GM19324 (cell line): Measurements from ENCODE around the gene SSPN.

Experiments
- ATAC-seq: cut with Tn5 transposase; IDR thresholded peaks from one replicate; pipeline ENCODE4 v1.9.1; 2021; ENCODE audit warnings: mild to moderate bottlenecking, moderate library complexity; ENCODE audit not compliant: unreplicated experiment, low FRiP score

The SSPN gene

DNA sequence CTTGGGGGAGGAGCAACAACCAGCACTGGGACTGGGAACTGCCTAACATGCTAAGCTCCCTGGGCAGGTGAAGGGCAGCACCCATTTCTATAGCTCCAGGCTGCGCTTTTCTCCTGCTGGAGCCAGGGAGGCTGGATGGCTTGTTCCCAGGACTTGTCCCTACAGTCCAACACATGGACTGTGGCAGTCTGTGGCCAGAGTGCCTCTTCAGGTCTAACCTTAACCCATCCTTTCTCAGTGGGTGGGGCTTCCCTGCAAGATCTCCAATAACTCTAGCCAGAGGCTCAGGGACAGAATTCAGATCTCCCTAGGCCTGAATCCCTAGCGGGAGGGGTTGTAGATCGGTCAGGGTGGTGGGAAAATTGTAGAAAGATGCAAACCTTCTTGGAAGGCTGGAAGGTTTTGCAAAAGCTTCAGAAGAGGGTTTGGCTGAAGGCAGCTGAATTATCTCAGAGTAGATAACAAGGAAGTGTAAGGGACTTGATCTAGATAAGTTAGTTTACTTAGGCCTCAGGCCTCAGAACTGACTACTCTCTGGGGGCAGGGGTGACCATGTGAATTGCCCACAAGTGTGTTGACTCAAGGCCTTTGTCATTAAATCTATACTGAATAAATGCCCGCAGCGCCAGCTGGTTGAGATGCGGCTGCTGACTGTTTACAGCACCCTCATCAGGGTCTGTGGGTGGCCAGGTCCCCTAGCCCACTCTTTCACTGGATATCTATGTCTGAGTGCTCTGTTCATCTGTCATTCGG is 60.7 kb downstream of the SSPN start:
- no peak for ATAC-seq

DNA sequence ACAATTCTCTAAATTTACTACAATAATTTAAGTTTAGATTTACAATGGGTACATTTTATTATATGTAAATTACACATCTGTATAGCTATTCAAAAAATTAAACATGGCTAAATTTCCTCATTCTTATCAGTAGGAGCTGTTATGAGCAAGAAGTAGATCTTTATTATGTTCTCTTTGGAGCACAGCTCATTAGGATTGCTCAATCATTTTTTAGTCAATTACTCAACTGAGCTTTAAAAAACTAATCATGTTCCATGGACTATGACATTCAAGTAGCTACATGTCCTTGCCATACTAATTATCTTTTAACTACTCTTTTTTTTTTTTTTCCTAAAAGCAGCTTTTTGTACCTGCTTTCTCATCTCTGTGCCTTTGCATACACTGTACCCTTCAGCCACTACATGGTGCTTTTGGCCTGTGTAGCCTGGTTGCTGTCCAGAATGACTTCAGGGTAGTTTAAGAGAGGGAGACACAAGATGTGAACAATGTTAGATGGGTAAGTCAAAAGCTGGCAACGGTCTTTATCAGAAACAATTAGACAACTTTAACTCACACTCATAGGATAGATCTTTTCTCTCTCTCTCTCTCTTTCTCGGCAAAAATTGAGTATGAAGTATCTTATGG is 69.0 kb downstream of the SSPN start:
- no peak for ATAC-seq

DNA sequence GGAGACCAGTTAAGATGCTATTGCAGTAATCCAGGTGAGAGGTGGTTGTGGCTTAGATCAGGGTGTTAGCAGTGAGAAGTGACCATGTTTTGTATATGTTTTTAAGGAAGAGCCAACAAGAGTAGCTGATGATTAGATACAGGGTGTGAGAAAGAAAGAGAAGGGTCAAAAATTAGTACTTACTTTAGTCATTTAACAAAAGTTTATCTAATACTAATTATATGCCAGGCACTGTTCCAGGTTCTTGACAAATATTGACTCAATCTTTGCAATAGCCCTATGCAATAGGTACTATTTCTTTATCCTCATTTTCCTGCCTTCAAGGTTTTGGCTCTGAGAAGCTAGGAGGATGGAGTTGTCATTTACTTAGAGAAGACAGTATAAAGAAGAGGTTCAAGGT is 70.2 kb downstream of the SSPN start:
- ATAC-seq = no peak

DNA sequence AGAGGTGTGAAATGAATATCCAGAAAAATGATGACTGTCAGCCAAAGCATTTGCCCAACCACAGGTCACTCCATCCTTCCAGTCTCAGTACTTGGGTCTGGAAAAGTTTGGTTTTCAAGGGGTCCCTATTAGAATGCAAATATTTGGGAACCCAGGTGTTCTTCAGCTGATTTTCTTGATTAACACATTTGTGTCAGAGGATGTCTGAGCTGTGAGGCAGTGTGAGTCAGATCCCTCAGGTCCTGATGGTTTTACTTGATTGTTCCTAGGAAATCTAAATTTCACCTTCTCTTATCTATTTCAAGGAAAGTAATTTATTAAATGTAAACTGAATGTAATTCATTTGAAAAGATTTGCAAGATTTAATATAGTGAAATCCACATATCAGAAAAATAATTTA is 71.5 kb downstream of the SSPN start:
- no peak for ATAC-seq

DNA sequence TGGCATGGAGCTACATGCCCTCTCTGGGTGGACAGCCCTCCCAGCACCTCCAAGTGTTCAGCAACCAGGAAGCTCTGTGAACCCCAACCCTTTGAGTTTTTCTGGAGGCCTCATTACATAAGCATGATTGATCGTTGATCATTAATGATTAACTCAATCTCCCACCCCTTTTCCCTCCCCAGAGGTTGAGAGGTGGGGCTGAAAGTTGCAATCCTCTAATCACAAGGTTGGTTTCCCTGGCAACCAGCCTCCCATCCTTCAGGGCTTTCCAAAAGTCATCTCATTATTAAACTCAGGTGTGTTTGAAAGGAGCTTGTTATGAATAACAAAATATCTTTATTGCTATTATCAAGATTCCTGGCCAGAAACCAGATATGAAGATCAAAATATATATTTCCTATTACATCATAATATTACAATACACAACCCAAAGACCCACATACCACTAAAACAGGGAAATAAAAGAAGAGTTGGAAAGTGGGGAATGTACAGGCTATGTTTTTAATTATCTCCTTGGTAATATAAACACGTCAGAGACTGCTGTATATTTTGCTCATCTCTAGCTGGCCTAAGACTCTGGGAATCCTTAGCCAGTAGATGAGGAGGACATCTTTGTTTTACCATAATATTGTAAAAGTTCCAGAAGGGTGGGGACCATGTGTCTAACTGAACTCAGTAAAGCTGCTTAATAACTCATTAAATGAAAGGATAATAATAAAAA is 73.6 kb downstream of the SSPN start:
- no peak for ATAC-seq

DNA sequence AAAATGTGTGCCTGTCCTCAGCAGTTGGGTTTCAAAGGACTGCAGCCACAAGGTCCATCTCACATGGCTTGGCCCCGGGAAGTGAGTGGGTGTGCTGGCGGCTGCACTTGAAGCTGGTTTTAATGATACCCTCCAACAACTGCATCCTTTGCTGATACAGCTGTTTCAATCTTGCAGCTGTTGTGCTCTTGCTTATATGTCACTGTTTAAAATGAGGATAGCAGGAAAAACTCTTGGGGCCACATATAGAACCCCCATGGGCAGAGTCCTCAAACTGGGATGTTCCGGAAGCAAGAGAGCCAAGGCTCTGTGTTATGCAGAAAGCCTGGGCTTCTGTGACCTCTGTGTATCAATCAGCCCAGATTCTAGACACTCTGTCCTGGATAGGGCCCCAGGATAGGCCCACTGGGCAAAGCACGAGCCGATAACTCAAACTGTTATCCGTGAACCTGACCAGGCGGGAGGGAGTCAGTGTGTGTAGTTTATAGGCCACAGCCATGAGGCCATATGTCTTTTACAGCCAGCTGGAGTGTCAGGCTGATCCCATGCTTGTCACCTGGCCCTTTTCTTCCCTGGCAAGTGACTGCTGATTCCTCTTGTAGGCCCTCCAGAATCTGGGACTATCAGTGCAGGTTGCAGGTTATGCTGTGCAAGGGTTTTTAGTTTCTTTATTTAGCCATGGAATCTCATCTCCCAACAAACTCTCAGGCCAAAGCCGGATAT is 74.3 kb downstream of the SSPN start:
- no peak for ATAC-seq

DNA sequence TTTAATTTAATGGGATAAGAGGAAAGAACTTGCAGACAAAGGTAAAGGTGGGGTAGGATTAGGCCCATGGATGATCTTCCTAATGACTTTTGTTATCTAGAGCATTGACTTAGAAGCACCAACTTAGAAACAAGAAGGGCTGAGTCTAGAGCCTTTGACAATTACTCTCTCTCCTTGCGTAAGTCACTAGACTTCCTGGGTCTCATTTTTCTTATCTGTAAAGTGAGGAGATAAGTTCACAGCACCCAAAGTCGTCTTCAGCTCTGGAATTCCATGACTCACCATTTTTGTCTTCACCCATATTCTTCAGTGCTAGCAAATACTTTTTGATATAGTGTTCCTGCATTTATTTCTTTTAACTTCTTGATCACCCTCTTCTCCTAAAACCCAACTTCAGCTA is 75.7 kb downstream of the SSPN start:
- ATAC-seq = no peak

DNA sequence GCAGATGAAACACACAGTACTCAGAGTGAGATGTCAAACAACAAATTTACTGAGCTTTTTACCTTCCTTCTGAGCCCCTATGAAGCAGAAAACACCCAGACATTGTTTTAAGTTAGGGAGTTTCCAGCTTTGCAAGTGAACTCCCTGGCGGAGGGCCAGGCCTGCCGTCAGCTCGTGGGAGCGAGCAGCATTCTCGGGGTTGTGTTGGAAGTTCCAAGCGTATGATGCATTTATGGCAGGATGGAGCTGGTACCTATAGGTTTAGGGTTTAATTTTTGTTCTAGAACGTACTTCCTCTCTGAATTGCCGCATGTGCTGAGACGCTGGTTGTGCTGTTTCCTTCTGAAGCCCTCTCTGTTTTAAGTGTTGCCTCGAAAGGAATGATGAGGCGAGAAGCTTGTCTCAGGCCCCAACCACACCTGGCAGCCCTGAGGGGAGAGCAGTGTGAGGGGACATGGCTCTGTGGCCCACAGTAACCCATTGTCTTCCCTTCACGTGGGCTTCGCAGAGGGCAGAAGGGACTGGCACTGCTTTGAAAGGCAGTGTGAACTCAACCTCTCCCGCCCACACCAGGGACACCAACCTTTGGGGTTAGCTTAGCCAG is 76.6 kb downstream of the SSPN start:
- no peak for ATAC-seq

DNA sequence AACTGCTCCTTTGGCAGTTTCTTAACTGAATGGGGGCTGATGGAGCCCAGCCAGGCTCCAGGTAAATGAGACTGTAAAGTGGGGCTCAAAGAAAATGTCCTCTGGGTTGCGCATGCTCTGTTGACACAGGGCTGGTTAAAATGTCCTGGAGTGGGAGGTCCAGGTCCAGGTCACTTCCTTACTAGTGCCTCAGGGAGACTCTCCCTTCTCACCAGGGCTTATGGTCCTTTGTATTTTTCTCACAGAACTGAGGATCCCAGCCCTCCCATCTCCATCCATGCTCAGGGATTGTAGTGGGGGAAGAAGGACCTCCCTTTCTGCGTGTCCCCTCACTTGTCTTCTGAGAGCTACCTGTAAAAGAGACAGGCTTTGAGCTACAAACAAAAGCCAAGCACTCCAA is 77.5 kb downstream of the SSPN start:
- ATAC-seq = no peak

DNA sequence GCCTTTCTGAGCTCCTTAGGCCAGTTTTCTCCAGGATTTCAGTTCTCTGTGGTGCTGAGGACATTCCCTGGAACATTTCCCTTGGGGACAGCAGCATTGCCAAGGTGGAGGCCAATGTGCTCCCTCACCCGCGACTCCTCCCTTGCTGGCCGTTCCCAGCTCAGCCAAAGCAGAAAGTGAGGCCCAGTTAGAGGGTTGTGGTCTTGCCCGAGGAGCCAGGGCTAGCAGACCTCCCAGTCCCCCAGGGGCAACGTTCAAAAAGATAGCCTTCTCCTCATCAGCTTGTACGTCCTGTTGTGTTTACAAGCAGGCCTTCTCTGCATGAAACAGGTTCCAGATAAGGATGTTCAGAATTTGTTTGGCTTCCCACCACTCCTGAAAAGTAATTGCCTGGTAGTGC is 78.4 kb downstream of the SSPN start:
- ATAC-seq = no peak

DNA sequence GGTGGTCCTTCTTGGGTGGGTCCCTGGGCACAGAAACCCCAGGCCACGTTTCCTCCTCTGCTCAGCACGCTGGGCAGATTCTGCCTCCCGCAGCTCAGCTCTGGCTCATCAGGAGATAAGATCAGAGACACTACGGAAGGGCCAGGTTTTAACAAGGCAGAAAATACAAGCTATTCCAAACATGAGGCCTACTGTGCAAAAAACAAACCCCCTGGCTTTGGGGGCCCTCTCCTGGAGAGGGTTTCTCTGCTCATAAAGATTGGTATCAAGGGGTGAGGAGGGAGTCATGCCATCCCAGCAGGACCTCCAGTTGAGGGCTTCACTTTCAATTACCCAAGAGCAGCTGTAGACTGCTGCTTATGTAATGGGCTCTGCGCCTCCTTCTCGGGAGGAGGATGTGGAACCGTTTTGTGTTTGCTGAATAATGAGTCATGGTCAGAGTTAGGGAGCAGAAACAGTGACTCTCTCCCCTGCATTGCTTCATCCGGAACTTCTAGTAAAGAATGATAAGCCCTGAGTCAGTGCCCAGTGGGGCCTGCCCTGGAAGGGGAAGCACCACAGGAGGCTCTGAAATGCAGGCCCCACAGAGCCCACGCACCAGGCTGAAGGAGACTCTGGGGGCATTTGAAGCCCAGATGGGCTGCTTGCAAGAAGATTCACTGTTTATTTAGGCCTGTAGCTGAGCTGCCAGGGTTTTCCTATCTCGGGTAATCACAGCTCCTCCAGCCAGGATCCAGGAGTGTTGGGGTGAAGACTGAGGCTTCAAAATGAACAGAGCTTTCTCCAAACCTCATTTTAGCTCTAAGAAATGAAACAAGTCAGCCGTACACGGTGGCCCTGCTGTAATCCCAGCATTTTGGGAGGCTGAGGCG is 79.3 kb downstream of the SSPN start:
- peak; percentile 89 for ATAC-seq

DNA sequence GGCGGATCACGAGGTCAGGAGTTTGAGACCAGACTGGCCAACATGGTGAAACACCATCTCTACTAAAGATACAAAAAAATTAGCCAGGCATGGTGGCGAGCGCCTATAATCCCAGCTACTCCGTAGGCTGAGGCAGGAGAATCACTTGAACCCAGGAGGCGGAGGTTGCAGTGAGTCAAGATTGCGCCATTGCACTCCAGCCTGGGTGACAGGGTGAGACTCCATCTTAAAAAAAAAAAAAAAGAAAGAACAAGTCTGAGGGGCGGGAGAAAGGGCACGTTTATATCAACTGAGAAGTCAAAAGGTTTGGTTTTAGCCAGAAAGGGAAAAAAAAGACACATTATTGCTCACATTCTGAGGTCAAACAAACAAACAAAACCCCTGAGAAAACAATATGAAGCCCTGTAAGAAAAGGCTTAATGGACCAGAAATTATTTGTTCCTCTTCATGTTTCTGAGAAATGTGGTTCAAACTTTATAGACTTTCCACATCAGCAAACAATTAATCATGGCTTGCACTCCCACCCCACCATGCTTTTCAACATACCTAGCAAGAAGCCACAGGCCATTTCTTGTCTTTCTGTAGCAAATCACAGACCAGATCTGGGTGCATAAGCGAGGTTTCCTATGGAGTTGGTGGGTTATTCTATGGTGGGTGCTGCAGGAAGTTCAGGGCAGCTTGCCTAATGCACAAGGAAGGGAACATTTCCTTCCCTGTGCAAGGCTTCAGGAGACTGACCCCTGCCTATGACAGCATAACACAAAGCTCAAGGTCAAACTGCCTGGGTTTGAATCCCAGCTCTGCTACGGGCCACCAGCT is 80.1 kb downstream of the SSPN start:
- no peak for ATAC-seq

DNA sequence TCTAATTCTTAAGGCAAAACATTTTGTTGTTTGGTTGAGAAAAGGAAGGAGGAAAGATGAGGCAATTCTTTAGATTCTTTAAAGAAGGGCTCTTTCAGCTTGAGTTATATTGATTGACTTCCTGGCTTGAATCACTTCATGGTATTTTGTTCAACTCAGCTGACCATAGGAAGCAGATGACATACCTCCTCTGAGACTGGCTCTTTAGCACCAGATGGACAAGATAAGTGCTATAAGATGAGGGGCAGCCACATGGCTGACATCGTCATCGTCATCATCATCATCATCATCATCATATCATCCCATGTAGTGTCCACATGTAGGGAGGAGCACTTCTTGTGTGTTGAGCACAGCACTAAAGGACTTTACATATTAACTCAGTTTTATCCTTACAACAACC is 81.3 kb downstream of the SSPN start:
- no peak for ATAC-seq

DNA sequence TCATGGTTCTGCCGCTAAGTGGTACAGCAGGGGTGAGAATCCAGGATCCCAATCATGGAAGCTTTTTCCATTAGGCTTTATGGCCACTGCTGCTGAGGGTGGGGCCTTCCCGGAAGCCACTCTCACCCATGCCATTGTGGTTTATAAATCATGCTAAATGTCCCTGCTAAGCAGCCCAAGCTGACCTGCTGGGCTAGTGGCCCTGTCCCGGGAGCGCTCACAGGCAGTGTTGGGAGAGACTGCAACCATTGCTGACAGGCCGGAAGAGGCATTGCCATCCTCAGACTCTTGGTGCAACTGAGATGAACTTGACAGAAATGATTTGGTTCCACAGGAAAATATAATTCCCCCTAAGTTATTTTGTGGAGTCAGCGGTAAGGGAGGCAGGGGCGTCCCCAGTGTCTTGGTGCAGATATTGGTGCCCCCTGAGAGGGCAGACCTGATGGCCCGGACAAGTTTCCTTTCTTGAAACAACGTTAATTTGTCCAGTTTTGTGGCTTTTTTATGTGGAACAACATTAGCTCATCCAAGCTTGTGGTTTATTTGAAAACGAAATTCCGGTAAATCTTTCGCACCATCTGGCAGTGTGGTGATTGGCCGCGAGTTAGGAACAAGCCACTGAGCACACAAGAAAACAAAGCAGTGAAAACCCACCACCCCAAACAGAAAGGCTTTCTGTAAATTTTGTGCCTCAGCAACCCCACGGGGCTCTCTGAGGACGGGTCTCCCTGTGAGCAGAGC is 82.3 kb downstream of the SSPN start:
- ATAC-seq = no peak

DNA sequence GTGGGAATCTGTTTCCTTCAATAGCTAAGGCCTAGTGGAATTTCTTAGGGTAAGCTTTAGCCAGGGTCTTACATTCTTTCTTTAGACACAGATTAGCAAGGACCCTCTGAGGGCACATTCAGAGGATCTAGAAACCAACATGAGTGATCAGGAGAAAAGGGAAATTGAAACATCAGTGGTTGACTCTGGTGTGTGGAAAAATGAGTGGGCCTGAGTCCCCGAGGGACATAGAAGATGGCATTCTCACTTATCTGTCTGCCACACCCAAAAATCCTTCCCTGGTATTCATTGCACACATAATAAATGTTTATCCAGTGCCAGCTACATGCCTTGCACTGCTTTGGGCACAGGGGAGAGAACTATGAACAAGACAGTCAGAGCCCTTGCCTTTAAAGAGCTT is 82.9 kb downstream of the SSPN start:
- ATAC-seq = no peak

DNA sequence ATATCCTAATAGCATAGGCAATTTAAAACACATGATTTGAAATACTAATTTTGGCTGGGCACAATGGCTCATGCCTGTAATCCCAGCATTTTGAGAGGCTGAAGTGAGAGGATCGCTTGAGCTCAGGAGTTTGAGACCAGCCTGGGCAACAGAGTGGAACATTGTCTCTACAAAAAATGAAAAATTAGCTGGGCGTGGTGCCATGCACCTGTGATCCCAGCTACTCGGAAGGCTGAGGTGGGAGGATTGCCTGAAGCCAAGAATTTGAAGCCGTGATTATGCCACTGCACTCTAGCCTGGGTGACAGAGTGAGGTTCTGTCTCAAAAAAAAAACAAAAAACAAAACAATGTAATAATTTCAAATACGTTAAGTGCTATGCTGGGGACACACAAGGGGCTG is 83.3 kb downstream of the SSPN start:
- no peak for ATAC-seq

DNA sequence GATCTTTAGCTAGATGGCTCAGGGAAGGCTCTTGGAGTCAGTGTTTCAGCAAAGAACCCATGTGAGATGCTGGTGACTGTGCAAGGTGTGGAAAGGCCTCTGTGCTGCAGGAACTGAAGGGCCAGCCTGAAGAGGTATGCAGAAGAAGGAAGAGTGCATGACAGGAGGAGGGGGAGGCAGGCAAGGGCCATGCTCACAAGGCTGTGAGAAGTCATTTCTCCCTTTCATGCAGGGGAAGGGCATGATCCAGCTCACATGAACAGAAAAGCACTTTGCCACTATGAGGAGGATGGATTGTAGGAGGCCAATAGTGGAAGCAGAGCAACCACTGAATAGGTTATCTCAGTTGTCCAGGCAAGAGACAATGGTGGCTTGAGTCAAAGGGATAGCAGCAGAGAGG is 83.7 kb downstream of the SSPN start:
- no peak for ATAC-seq

DNA sequence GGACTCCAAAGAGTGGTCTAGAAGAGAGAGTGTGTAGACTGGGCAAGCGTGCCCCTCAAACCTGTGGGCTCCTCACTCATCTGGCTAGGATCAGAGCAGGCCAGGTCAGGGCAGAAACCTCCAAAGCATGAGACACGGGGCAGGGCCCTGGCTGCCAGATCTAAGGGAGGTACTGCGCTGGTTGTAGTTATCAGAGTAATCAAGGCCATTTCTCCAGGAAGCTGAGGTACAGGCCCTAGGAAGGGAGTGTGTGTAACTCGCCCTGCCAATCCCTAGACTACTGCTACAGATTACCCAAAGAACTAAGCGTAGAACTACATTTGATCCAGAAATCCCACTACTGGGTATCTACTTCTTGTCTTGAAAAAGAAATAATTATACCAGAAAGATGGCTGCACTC is 84.5 kb downstream of the SSPN start:
- ATAC-seq = no peak
